NCI-H345 treated with DMSO at 0.1 percent for 48 hours (cell line): ENCODE results near the gene SLC50A1.

Experiments
- DNase-seq: peaks from one replicate; lab custom pipeline; 2025; ENCODE audit not compliant: unreplicated experiment; lab: John Stamatoyannopoulos, UW

Gene SLC50A1

GRCh38 chr1:155169541-155169940 lies 33.9 kb downstream of the SLC50A1 start:
- no peak for DNase-seq

- no peak for DNase-seq
These were observed 34.6 kb downstream of the SLC50A1 start for GRCh38 chr1:155170101-155170785.

GRCh38 chr1:155170806-155171205 lies 35.2 kb downstream of the SLC50A1 start:
- no peak for DNase-seq

- DNase-seq: no peak
These were observed 36.4 kb downstream of the SLC50A1 start for GRCh38 chr1:155171836-155172731.

- DNase-seq: peak; percentile 100
These were observed 37.3 kb downstream of the SLC50A1 start, which contains the start of gene KRTCAP2 for GRCh38 chr1:155172732-155173477. Gene KRTCAP2, minus strand, starts transcription at chr1:155173304. Its CDS starts 80 bp downstream, at chr1:155173224.

- peak; percentile 95 for DNase-seq
These were observed 38.0 kb downstream of the SLC50A1 start, which contains the start of gene TRIM46 for GRCh38 chr1:155173478-155174323. Gene TRIM46, plus strand, starts transcription at chr1:155173849. Its CDS starts 118 bp downstream, at chr1:155173967.

- DNase-seq: peak; percentile 66
These were observed 39.0 kb downstream of the SLC50A1 start for GRCh38 chr1:155174324-155175280.

- DNase-seq: no peak
These were observed 39.8 kb downstream of the SLC50A1 start for GRCh38 chr1:155175281-155175926.

GRCh38 chr1:155175927-155176371 lies 40.3 kb downstream of the SLC50A1 start:
- no peak for DNase-seq

GRCh38 chr1:155176544-155177071 lies 41.0 kb downstream of the SLC50A1 start:
- DNase-seq: peak; percentile 88

GRCh38 chr1:155177192-155177917 lies 41.7 kb downstream of the SLC50A1 start:
- DNase-seq: no peak

- no peak for DNase-seq
These were observed 42.2 kb downstream of the SLC50A1 start for GRCh38 chr1:155177918-155178281.

- DNase-seq: no peak
These were observed 42.9 kb downstream of the SLC50A1 start for GRCh38 chr1:155178441-155179111.

GRCh38 chr1:155179112-155180031 lies 43.7 kb downstream of the SLC50A1 start:
- DNase-seq: no peak

GRCh38 chr1:155181371-155182051 lies 45.9 kb downstream of the SLC50A1 start:
- no peak for DNase-seq
